ENCODE data around the gene RXRA. TPM values are rescaled to one million over a fixed set of nuclear protein-coding genes. Genes with fewer than 3 reads are reported as not detected.

RXRA gene
- total RNA-seq, 1 donor from 2014 or later: 20.5 TPM

GRCh38 chr9:134399435-134400056 lies 73.3 kb downstream of the RXRA start:
- no peak overlapping the region for H3K4me3 Mint-ChIP-seq (ENCODE audit: unreplicated experiment)
- H3K9me3 Mint-ChIP-seq (ENCODE audit: unreplicated experiment): peaks cover 2% of the 10 kb centered on the region
- peak; percentile 85 for TF ChIP-seq CTCF (IDR thresholded peaks at IDR 0.05; ENCODE audit: partially characterized antibody, unreplicated experiment)
- no peaks in the 10 kb centered on the region for H3K36me3 Mint-ChIP-seq (ENCODE audit: unreplicated experiment)
- H3K27ac Mint-ChIP-seq (ENCODE audit: unreplicated experiment): no peak overlapping the region
- H3K27me3 Mint-ChIP-seq (ENCODE audit: unreplicated experiment): no peaks in the 10 kb centered on the region
- no peaks in the 10 kb centered on the region for H3K4me1 Mint-ChIP-seq (ENCODE audit: low read depth, unreplicated experiment)
- DNase-seq: no peak

DNA sequence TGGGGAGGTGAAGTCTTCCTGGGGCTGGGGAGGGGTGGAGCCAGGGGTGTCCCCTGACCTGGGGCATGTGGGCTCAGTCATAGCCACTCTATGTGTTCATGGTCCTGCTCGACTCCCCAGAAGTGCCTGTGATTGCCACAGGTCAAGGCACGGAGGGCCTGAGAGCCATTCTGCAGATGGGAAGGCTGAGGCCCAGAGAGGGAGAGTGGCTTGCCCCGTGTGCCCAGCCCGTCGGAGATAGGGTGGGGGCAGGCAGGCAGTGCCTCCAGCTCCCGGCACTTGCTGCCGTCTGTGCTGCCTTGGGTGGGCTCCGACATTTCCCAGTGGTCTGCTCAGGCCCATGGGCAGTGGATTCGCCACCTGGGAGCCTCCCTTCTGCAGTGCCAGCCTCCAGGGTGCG lies 74.0 kb downstream of the RXRA start:
- Mint-ChIP-seq H3K4me1 (ENCODE audit: low read depth, unreplicated experiment) (no peaks in the 10 kb centered on the region), H3K36me3 (ENCODE audit: unreplicated experiment) (no peaks in the 10 kb centered on the region), H3K27ac (ENCODE audit: unreplicated experiment) (no peak overlapping the region), H3K9me3 (ENCODE audit: unreplicated experiment) (peaks cover 4% of the 10 kb centered on the region), H3K4me3 (ENCODE audit: unreplicated experiment) (no peak overlapping the region), H3K27me3 (ENCODE audit: unreplicated experiment) (no peaks in the 10 kb centered on the region)
- no peak for TF ChIP-seq CTCF (IDR thresholded peaks at IDR 0.05; ENCODE audit: partially characterized antibody, unreplicated experiment)
- no peak for DNase-seq

- DNase-seq: no peak
- TF ChIP-seq CTCF (IDR thresholded peaks at IDR 0.05; ENCODE audit: partially characterized antibody, unreplicated experiment): no peak
- Mint-ChIP-seq H3K27ac (ENCODE audit: unreplicated experiment) (no peak overlapping the region), H3K4me3 (ENCODE audit: unreplicated experiment) (no peak overlapping the region), H3K27me3 (ENCODE audit: unreplicated experiment) (peaks cover 3% of the 10 kb centered on the region), H3K4me1 (ENCODE audit: low read depth, unreplicated experiment) (peaks cover 2% of the 10 kb centered on the region), H3K36me3 (ENCODE audit: unreplicated experiment) (no peaks in the 10 kb centered on the region), H3K9me3 (ENCODE audit: unreplicated experiment) (peaks cover 4% of the 10 kb centered on the region)
Measured at GRCh38 chr9:134401391-134401790, 75.1 kb downstream of the RXRA start.

DNA sequence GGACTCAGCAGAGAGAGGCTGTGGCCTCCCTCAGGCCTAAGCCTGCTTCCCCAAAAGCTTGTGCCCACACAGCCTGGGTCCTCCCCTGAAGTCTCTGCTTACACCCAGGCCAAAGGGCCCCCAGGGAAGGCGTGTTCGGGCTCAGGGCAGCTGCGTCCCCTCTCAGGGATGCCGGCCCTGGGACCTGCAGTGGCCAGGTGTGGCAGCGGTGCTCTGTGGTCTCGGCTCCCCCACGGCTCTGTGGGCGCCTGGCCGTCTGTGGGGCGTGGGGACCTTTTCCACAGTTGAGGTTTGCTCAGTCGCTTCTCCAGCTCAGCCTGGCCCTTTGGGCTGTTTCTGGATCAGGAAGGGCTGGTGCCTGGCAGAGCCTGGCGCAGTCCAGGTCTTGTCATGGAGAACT lies 75.9 kb downstream of the RXRA start:
- H3K27ac Mint-ChIP-seq (ENCODE audit: unreplicated experiment): no peak overlapping the region
- peaks cover 5% of the 10 kb centered on the region for H3K4me1 Mint-ChIP-seq (ENCODE audit: low read depth, unreplicated experiment)
- H3K36me3 Mint-ChIP-seq (ENCODE audit: unreplicated experiment): no peaks in the 10 kb centered on the region
- DNase-seq: no peak
- H3K9me3 Mint-ChIP-seq (ENCODE audit: unreplicated experiment): peaks cover 4% of the 10 kb centered on the region
- no peak for TF ChIP-seq CTCF (IDR thresholded peaks at IDR 0.05; ENCODE audit: partially characterized antibody, unreplicated experiment)
- peaks cover 3% of the 10 kb centered on the region for H3K27me3 Mint-ChIP-seq (ENCODE audit: unreplicated experiment)
- no peak overlapping the region for H3K4me3 Mint-ChIP-seq (ENCODE audit: unreplicated experiment)

DNA sequence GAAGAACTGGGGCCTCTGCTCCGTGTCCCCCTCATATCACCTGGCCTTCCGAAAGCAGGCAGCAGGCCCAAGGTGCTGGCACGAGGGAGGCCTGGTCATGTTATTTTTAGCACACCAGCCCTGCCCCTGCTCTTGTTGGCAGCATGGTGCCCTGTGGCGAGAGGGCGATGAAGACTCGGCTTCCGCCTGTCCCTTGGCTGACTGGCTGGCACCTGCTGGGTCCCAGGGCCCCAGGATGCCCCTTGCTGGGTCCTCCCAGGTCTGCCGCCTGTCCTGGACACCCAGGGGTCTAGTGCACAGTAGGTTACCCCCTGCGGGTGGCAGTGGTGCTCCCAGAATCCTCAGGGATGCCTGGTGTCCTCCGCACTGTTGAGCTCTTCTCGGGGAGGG lies 77.0 kb downstream of the RXRA start:
- no peak overlapping the region for H3K4me3 Mint-ChIP-seq (ENCODE audit: unreplicated experiment)
- DNase-seq: no peak
- H3K9me3 Mint-ChIP-seq (ENCODE audit: unreplicated experiment): peaks cover 4% of the 10 kb centered on the region
- H3K27me3 Mint-ChIP-seq (ENCODE audit: unreplicated experiment): peaks cover 3% of the 10 kb centered on the region
- H3K36me3 Mint-ChIP-seq (ENCODE audit: unreplicated experiment): no peaks in the 10 kb centered on the region
- no peak overlapping the region for H3K27ac Mint-ChIP-seq (ENCODE audit: unreplicated experiment)
- TF ChIP-seq CTCF (IDR thresholded peaks at IDR 0.05; ENCODE audit: partially characterized antibody, unreplicated experiment): no peak
- peaks cover 5% of the 10 kb centered on the region for H3K4me1 Mint-ChIP-seq (ENCODE audit: low read depth, unreplicated experiment)

All from glutamatergic neuron (in vitro differentiated cells).